ENCODE data around the gene PPIE.
"Not testable (repeated sequence)": the region's sequence is repeated elsewhere in the genome, so short reads cannot be mapped to it uniquely, and the experiment has no call there.

PPIE gene

GRCh38 chr1:39762550-39763540 is 24.2 kb downstream of the PPIE start:
- ATAC-seq, result no peak

DNA sequence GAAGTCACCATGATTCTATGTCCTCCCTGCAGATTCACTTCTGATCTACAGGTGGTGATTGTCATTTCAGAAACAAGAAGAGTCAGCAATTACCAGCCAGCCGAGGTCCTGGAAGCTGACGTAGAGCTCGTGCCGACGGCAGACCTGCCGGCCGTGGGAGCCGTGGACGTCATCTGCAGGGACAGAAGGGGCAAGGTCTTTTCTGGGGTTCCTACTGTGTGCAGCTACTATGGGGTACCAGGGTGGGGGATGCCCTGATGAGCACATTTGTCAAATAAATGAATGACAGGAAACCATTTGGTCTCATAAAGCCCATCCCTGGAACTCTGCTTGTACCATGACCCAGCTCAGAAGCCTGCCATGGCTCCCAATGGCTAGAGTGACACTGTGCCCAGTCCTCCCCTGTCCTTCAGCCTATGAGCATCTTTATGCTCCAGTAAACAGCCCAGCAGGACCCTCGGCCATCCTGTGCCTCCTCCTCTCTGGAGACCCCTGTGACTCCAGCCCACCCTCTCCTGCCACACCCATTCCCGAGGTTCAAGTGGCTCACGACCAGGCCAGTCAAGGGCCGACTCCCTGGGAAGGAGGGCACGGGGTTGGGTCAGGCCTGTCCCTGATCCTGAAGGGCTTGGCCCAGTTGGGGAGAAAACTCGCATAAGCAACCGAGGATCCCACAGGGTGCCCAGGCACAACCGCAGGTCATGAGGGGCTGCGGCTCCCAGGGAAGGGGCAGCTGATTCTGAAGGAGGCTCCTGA is 25.1 kb downstream of the PPIE start:
- not testable (repeated sequence) for ATAC-seq

More at GRCh38 chr1:39762550-39763540, 24.2 kb downstream of the PPIE start:
- TF ChIP-seq ZNF565 (CRISPR knock-in tag; conservative IDR thresholded peaks at IDR 0.05; ENCODE audit: low read depth) (no peak), ZFP30 (CRISPR knock-in tag; IDR thresholded peaks at IDR 0.05) (no peak), OSR1 (CRISPR knock-in tag; IDR thresholded peaks at IDR 0.05) (no peak), PPARA (CRISPR knock-in tag; IDR thresholded peaks at IDR 0.05; ENCODE audit: borderline replicate concordance) (no peak), TOX (CRISPR knock-in tag; IDR thresholded peaks at IDR 0.05; ENCODE audit: borderline replicate concordance) (no peak), PATZ1 (CRISPR knock-in tag; IDR thresholded peaks at IDR 0.05; ENCODE audit: borderline replicate concordance) (no peak), ZNF8 (CRISPR knock-in tag; IDR thresholded peaks at IDR 0.05) (no peak), ESRRG (CRISPR knock-in tag; IDR thresholded peaks at IDR 0.05) (no peak), ZFP3 (CRISPR knock-in tag; IDR thresholded peaks at IDR 0.05) (no peak), GLIS3 (CRISPR knock-in tag; IDR thresholded peaks at IDR 0.05) (no peak), CSDC2 (CRISPR knock-in tag; IDR thresholded peaks at IDR 0.05) (no peak), ISL1 (CRISPR knock-in tag; IDR thresholded peaks at IDR 0.05) (no peak), POU6F1 (CRISPR knock-in tag; IDR thresholded peaks at IDR 0.05; ENCODE audit: borderline replicate concordance, low read depth) (no peak), BACH2 (CRISPR knock-in tag; IDR thresholded peaks at IDR 0.05; ENCODE audit: borderline replicate concordance) (no peak), ARNTL (CRISPR knock-in tag; IDR thresholded peaks at IDR 0.05; ENCODE audit: borderline replicate concordance, low read depth) (no peak), TSHZ2 (CRISPR knock-in tag; IDR thresholded peaks at IDR 0.05) (no peak)
- TF ChIP-seq, protein P1, sequence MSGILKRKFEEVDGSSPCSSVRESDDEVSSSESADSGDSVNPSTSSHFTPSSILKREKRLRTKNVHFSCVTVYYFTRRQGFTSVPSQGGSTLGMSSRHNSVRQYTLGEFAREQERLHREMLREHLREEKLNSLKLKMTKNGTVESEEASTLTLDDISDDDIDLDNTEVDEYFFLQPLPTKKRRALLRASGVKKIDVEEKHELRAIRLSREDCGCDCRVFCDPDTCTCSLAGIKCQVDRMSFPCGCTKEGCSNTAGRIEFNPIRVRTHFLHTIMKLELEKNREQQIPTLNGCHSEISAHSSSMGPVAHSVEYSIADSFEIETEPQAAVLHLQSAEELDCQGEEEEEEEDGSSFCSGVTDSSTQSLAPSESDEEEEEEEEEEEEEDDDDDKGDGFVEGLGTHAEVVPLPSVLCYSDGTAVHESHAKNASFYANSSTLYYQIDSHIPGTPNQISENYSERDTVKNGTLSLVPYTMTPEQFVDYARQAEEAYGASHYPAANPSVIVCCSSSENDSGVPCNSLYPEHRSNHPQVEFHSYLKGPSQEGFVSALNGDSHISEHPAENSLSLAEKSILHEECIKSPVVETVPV (CRISPR knock-in tag; IDR thresholded peaks at IDR 0.05), result no peak
- TF ChIP-seq, protein P2, sequence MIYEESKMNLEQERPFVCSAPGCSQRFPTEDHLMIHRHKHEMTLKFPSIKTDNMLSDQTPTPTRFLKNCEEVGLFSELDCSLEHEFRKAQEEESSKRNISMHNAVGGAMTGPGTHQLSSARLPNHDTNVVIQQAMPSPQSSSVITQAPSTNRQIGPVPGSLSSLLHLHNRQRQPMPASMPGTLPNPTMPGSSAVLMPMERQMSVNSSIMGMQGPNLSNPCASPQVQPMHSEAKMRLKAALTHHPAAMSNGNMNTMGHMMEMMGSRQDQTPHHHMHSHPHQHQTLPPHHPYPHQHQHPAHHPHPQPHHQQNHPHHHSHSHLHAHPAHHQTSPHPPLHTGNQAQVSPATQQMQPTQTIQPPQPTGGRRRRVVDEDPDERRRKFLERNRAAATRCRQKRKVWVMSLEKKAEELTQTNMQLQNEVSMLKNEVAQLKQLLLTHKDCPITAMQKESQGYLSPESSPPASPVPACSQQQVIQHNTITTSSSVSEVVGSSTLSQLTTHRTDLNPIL (CRISPR knock-in tag; IDR thresholded peaks at IDR 0.05; ENCODE audit: low read depth), result no peak

- ATAC-seq, result peak; percentile 5; the same call in 1 of the 3 replicates
These were observed 25.8 kb downstream of the PPIE start for GRCh38 chr1:39764512-39764911.

GRCh38 chr1:39766466-39766865 is 27.8 kb downstream of the PPIE start:
- ATAC-seq, result 0 out of 3 replicates have a peak, but pooled peaks have one; percentile 5

DNA sequence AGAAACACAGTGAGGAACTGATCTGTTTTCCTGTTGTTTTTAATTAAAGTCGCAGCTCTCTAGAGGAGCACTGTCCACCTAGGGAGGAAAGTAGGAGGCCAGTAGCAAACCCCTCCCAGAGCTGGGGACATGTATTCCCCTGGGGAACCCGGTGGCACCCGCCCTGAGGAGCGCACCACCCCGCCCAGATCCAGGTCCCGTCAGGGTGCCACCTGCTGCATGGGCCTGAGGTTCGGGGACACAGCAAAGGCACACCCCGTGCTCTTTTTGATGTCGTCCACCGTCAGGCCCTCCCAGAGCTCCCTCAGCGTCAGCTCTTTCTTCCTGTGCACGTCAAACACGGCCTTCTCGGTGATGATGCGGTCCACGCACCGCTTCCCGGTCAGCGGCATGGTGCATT is 30.8 kb downstream of the PPIE start:
- ATAC-seq, result not testable (repeated sequence)

GRCh38 chr1:39770100-39771021 is 31.7 kb downstream of the PPIE start:
- ATAC-seq, result peak; percentile 72

GRCh38 chr1:39771022-39771532 is 32.4 kb downstream of the PPIE start, which contains the start of gene OXCT2:
Gene OXCT2, minus strand, starts transcription at chr1:39771348. Its CDS starts 93 bp downstream, at chr1:39771255.
- ATAC-seq, result not testable (repeated sequence)
